ENCODE data around the gene ELP6.

Gene ELP6, protein sequence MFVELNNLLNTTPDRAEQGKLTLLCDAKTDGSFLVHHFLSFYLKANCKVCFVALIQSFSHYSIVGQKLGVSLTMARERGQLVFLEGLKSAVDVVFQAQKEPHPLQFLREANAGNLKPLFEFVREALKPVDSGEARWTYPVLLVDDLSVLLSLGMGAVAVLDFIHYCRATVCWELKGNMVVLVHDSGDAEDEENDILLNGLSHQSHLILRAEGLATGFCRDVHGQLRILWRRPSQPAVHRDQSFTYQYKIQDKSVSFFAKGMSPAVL

DNA sequence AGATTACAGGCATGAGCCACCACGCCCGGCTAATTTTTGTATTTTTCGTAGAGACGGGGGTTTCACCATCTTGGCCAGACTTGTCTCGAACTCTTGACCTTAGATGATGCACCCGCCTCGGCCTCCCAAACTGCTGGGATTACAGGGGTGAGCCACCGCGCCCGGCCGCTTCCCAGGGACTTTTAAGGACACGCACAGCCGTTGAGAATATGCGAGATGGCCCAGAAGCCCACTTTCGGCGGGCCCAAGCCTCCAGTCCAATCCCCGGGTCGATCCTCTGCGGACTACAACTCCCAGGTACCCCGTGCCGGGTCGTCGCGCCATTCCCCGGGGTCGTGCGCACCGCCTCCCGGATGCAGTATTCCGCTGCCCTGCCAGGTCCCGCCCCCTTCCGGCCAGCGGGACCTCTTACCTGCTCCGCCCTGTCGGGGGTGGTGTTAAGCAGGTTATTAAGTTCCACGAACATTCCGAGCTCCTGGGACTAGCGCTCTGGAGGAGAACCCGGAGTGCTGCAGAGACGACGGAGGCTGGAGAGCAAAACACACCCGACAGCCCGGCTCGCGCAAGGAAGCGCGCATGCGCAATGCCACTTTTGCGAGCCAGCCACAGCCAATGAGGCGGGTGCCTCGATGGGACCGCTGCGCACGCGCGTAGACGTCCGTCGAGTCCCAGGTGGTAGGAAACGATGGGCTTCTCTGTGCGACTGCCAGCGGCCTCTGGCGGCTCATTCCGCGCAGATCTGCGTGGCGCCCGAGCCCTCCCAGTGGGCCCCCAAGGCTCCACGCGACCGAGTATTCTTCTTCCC is at the start of gene ELP6:
ELP6 (minus strand) TSS at position 588 of the 805 bp plus-strand sequence; CDS start at position 466, 122 bp downstream.
- POLR2A ChIA-PET: interaction anchor here (0.9 to 1.7 kb wide), 5 partner anchors 9 to 256 kb away, joined by 3 to 4 read pairs (median 4); no protein-coding TSS in a partner anchor
- peak; percentile 96 for DNase-seq (ENCODE audit: extremely low spot score)
- CTCF ChIA-PET: no interaction called here
- no peak for TF ChIP-seq NFRKB (IDR thresholded peaks at IDR 0.05)
- TF ChIP-seq ELF4 (IDR thresholded peaks at IDR 0.05): peak; percentile 37; the same call in 1 of the 2 replicates
- peak; percentile 87 for TF ChIP-seq L3MBTL2 (conservative IDR thresholded peaks at IDR 0.05)

DNA sequence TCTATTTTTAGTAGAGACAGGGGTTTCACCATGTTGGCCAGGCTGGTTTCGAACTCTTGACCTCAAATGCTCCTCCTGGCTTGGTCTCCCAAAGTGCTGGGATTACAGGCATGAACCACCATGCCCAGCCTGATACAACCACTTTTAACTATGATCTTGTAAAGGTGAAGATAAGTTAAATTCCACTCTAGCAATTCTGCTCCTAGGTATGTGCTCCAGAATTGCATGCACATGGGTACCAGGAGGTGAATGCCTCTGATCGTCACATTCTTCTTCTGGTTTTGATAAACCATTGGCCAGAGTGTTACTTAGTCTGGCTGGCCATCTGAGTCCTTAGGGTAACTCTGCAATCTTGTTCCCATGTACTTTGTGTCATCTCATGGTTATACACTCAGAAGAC is 42.8 kb upstream of the ELP6 start:
- ChIA-PET POLR2A (no interaction called here), CTCF (interaction anchor here (0.7 to 1.0 kb wide), 2 partner anchors 34 to 36 kb away, joined by 4 to 5 read pairs; no protein-coding TSS in a partner anchor)
- TF ChIP-seq HDGF (IDR thresholded peaks at IDR 0.05; ENCODE audit: borderline replicate concordance): no peak
- TF ChIP-seq CTBP1 (IDR thresholded peaks at IDR 0.05; ENCODE audit: borderline replicate concordance): no peak
- no peak for TF ChIP-seq BHLHE40 (IDR thresholded peaks at IDR 0.05; ENCODE audit: borderline replicate concordance)
- TF ChIP-seq ELF4 (IDR thresholded peaks at IDR 0.05): no peak
- no peak for TF ChIP-seq ZNF384 (IDR thresholded peaks at IDR 0.05)
- no peak for TF ChIP-seq FOXM1 (IDR thresholded peaks at IDR 0.05; ENCODE audit: borderline replicate concordance)
- no peak for TF ChIP-seq ARNT (IDR thresholded peaks at IDR 0.05)
- no peak for TF ChIP-seq NFRKB (IDR thresholded peaks at IDR 0.05)
- no peak for TF ChIP-seq LEF1 (IDR thresholded peaks at IDR 0.05; ENCODE audit: borderline replicate concordance)
- TF ChIP-seq L3MBTL2 (conservative IDR thresholded peaks at IDR 0.05): no peak
- TF ChIP-seq FOXK2 (IDR thresholded peaks at IDR 0.05): no peak
- no peak for TF ChIP-seq FOXA1 (IDR thresholded peaks at IDR 0.05)
- no peak for DNase-seq (ENCODE audit: extremely low spot score)

DNA sequence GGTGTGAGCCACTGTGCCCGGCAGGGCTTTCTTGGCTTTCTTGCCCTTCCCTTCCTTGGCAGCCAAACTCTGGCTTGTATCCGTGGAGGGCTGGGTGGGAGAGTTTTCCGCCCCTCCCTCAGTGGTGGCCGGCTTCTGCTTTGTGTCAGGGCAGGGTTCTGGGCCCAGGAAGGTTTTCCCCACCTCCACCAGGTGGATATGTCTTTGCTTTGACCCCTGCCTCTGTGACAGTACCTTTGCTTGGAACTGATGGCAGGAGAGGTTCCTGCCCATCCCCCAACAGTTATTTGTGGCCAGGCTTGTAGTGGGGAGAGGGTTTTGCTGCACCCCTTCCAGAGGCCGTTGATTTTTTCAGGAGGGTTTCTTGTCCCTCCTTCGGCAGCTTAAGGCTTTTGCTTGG is 40.8 kb upstream of the ELP6 start:
- POLR2A ChIA-PET: no interaction called here
- no peak for DNase-seq (ENCODE audit: extremely low spot score)

DNA sequence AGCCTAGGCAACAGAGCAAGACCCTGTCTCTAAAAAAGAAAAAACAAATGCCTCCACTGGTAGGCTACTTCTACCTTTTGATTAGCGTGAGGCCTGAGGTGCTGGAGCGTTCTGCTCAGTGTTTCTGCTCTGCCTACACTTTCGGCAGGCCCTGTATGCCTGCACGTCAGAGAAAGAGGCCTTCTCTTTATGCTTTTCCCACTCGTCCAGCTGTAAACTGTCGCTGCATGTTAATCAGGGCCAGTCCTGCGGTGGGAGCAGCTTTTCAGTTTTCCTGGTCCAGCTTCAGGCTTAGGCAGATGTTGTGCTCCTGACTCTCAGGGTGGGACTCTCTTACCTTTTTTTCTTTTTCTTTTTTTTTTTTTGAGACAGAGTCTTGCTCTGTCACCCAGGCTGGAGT is 39.9 kb upstream of the ELP6 start:
- TF ChIP-seq SUZ12 (IDR thresholded peaks at IDR 0.05) (no peak), SP1 (IDR thresholded peaks at IDR 0.05) (no peak), FOXM1 (IDR thresholded peaks at IDR 0.05; ENCODE audit: borderline replicate concordance) (no peak)
- ChIA-PET POLR2A (no interaction called here), CTCF (no interaction called here)
- DNase-seq (ENCODE audit: extremely low spot score): no peak

More for the DNA sequence above, 40.8 kb upstream of the ELP6 start:
- CTCF ChIA-PET: no interaction called here
- TF ChIP-seq ELF4 (IDR thresholded peaks at IDR 0.05): no peak
- TF ChIP-seq FOXM1 (IDR thresholded peaks at IDR 0.05; ENCODE audit: borderline replicate concordance): no peak
- TF ChIP-seq FOXA1 (IDR thresholded peaks at IDR 0.05): no peak
- no peak for TF ChIP-seq ZNF384 (IDR thresholded peaks at IDR 0.05)
- TF ChIP-seq L3MBTL2 (conservative IDR thresholded peaks at IDR 0.05): no peak
- no peak for TF ChIP-seq TARDBP (IDR thresholded peaks at IDR 0.05)
- no peak for TF ChIP-seq SP1 (IDR thresholded peaks at IDR 0.05)
- TF ChIP-seq BHLHE40 (IDR thresholded peaks at IDR 0.05; ENCODE audit: borderline replicate concordance): no peak
- TF ChIP-seq FOXK2 (IDR thresholded peaks at IDR 0.05): no peak
- TF ChIP-seq CTBP1 (IDR thresholded peaks at IDR 0.05; ENCODE audit: borderline replicate concordance): no peak
- TF ChIP-seq, protein P1, sequence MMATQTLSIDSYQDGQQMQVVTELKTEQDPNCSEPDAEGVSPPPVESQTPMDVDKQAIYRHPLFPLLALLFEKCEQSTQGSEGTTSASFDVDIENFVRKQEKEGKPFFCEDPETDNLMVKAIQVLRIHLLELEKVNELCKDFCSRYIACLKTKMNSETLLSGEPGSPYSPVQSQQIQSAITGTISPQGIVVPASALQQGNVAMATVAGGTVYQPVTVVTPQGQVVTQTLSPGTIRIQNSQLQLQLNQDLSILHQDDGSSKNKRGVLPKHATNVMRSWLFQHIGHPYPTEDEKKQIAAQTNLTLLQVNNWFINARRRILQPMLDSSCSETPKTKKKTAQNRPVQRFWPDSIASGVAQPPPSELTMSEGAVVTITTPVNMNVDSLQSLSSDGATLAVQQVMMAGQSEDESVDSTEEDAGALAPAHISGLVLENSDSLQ (IDR thresholded peaks at IDR 0.05): no peak
- no peak for TF ChIP-seq ARNT (IDR thresholded peaks at IDR 0.05)
- no peak for TF ChIP-seq HDGF (IDR thresholded peaks at IDR 0.05; ENCODE audit: borderline replicate concordance)
- no peak for TF ChIP-seq NFRKB (IDR thresholded peaks at IDR 0.05)
- TF ChIP-seq SUZ12 (IDR thresholded peaks at IDR 0.05): no peak
- no peak for TF ChIP-seq LEF1 (IDR thresholded peaks at IDR 0.05; ENCODE audit: borderline replicate concordance)

DNA sequence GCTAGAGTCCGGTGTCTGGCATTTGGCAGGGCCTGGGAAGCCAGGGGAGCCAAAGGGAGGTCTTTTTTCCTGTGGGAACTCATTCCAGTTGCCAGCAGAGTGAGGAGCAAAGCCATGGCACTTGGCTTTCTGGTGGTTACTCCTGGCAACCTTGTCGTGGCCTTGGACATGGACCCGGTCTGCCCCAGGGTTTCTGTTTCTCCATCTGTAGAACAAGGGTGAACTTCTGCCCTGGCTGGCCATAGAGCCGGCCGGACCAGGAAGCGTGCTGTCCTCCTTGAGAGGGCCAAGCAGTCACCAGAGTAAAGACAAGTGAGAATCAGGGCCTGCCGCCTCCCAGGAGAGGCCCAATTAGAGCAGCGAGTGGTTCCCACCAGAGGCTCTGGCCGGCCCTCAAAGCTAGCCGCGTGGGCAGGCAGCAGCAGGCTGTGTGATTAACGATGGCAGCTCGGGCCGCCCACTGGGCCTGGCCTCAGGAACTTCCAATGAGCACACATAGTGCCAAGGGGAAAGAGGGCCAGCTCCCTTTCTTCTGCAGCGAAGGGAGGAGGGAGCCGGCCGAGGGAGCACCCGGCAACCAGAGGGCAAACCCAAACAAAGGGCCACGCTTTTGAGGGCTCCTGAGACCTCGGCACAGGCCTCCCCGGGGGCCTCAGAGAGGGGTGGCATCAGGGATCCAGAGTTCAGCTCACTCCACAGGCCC is 29.1 kb upstream of the ELP6 start:
- TF ChIP-seq TARDBP (IDR thresholded peaks at IDR 0.05) (no peak), L3MBTL2 (conservative IDR thresholded peaks at IDR 0.05) (0 out of 2 replicates have a peak, but pooled peaks have one; percentile 45)
- peak; percentile 16 for DNase-seq (ENCODE audit: extremely low spot score)
- ChIA-PET POLR2A (no interaction called here), CTCF (no interaction called here)

DNA sequence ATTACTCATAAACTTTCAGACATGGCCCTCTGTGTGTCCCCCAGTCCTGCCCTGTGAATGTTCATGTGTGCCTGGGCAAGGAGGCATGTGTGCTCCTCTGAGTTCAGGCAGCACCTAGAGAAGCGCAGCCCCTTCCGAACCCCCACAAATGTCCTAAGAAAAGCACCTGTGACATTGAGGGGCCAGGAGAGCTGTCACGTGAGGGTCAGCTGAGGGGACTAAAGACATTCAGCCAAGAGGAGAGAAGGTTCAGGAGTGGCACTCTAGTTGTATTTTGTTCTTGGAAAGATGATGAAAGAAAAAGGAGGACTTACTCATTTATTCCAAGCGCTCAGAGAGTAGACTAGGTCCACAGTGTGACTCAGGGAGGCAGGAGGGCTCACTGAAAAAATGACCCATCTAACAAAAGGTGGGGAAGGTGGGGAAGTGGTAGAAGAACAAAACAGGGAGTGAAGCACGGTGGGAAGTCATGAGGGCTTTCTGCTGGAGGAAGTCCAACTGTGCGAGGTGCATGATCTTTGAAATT is 28.1 kb upstream of the ELP6 start:
- ChIA-PET POLR2A (no interaction called here), CTCF (no interaction called here)
- TF ChIP-seq, protein P1 (IDR thresholded peaks at IDR 0.05): no peak
- TF ChIP-seq LEF1 (IDR thresholded peaks at IDR 0.05; ENCODE audit: borderline replicate concordance) (no peak), ELF4 (IDR thresholded peaks at IDR 0.05) (no peak), FOXM1 (IDR thresholded peaks at IDR 0.05; ENCODE audit: borderline replicate concordance) (no peak), L3MBTL2 (conservative IDR thresholded peaks at IDR 0.05) (no peak), ARNT (IDR thresholded peaks at IDR 0.05) (no peak), FOXK2 (IDR thresholded peaks at IDR 0.05) (no peak), NFRKB (IDR thresholded peaks at IDR 0.05) (no peak), HDGF (IDR thresholded peaks at IDR 0.05; ENCODE audit: borderline replicate concordance) (no peak), FOXA1 (IDR thresholded peaks at IDR 0.05) (no peak), ZNF384 (IDR thresholded peaks at IDR 0.05) (no peak), SP1 (IDR thresholded peaks at IDR 0.05) (no peak), CTBP1 (IDR thresholded peaks at IDR 0.05; ENCODE audit: borderline replicate concordance) (no peak)
- no peak for DNase-seq (ENCODE audit: extremely low spot score)
